ENCODE data around the gene EPS8L1. TPM values are rescaled to one million over a fixed set of nuclear protein-coding genes. Genes with fewer than 3 reads are reported as not detected.
A peak's percentile ranks its signal among the peaks of the same experiment; 100 is the strongest.
"Not testable (repeated sequence)": the region's sequence is repeated elsewhere in the genome, so short reads cannot be mapped to it uniquely, and the experiment has no call there.

EPS8L1 gene
- total RNA-seq, 2 donors from 2014 or later = 0.38 to 2.1 TPM

DNA sequence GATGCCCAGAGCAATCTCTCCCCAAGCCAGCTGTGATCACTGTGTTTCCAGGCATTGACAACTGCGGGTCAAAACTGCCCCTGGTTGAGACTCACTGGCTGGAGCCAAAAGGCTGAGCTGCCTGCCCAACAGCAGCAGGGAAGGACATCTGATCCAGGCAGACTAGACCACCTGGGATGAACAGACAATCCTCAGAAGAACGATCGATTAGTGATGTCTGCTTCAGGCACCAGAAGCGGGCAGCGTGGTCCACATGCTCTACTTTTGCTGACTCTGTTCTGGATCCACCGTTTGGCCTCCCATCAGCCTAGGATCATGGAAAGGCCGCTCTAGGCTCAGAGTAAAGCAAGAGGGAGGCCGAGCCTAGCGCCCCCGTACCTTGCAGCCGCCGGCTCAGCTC, 27.7 kb upstream of the EPS8L1 start:
- intact Hi-C loops (cut with DNase I) = no loop called here
- no peak for DNase-seq (ENCODE audit: low spot score)

DNA sequence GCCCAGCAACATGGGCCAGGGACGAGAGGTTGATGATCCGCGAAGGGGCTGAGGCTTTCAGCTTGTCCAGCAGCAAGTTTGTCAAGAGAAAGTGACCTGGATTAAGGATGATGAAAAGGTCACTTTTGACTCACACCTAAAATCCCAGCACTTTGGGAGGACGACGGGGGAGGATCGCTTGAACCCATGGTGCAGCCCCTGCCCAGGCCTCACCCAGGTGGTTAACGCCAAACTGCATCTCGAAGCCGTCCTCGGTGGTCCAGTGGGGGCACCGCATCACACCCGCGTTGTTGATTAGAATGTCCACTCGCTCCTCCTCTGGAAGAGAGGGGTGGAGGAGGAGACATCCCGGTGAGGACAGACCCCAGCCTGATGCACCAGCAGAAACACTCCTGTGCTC, 27.2 kb upstream of the EPS8L1 start:
- intact Hi-C loops (cut with DNase I) = no loop called here
- no peak for DNase-seq (ENCODE audit: low spot score)

DNA sequence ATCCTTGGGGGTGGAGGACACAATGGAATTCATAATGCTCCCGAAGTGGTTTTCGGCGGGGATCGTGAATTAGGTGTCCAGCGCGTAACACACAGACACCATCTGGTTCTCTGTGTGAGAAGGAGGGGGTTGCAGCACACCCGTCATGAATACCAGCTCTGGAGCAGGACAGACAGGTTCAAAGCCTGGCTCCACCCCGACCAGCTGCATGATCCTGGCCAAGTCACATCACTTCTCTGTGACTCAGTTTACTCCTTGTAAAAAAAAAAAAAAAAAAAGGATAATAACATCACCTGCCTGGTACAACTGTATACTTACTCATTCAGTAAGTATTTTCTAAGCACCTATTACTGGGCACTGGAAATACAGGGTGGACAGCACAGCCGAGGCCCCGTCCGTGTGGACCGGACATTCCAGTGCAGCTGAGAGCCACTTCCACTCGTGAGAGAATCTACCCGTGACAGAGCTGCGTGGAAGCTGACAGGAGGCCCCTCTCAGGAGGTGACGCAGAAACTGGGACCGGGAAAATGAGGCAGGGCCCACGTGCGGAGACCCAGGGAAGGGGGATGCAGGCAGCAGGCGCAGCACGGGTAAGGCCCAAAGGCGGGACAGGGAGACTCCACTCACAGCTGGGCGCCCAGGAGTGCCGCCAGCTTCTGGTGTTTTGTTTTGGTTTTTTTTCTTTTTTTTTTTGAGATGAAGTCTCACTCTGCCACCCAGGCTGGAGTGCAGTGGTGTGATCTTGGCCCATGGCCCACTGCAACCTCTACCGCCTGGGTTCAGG, 24.7 kb upstream of the EPS8L1 start:
- DNase-seq (ENCODE audit: low spot score) = no peak
- intact Hi-C loops (cut with DNase I) = no loop called here

DNA sequence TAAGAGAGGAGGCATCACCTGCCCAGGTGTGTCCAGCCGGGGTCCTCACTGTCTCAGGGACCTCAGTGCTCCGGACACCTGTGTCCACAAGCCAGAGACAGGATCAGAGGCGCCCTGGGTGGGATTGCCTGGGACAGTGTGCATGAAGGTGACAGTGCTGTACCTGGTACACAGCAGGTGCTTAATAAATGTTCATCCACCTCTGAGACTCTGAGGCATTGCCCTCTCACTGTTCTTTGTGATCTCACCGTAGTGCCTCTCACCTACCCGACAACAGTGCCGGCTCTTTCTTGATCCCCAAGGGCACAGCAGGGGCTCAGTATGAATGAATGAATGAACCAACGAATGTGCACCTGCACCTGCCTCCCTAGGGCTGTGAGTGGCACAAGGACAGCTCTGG, 21.9 kb upstream of the EPS8L1 start:
- DNase-seq (ENCODE audit: low spot score) = no peak
- intact Hi-C loops (cut with DNase I) = no loop called here

DNA sequence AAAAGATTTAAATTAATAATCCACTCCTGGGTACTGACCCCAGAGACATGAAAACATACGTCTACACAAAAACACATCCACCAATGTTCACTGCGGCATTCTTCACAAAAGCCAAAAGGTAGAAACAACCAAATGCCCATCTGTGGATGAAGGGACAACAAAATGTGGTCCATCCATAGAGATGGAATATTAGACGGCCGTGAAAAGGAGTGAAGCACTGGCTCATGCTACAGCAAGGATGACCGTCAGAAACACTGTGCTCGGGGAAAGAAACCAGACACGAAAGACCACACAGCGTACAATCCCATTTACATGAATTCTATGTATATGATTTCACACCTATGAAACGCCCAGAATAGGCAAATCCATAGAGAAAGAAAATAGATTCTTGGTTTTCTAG, 18.8 kb upstream of the EPS8L1 start:
- intact Hi-C loops (cut with DNase I) = no loop called here
- no peak for DNase-seq (ENCODE audit: low spot score)

DNA sequence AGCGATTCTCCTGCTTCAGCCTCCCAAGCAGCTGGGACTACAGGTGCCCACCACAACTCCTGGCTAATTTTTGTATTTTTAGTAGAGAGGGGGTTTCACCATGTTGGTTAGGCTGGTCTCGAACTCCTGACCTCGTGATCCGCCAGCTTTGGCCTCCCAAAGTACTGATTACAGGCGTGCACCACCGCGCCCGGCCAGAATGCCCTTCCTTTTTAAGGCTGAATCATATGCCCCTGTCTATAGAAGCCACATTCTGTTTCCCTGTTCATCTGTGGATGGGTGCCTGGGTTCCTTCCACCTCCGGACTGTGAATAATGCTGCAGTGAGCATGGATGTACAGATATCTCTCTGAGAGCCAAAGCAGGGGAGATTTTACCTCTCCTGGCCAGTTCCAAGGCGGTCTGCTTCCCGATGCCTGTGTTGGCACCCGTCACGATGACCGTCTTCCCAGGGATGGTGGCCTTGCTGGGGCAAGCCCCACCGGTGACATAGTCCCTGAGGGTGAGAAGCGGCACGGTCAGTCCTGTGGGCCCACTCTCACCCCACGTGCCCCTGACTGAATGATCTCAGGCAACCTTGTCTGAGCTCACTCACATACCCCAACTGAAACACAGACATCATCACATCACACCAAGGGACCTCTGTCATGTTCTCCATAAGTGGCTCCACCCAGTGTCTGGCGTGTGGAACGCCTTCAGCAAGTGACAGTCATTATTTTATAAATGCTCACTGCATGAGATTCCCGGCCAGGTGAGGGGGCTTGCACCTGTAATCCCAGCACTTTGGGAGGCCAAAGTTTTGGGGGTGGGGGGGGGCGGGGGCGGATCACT, 16.7 kb upstream of the EPS8L1 start:
- intact Hi-C loops (cut with DNase I) = no loop called here
- DNase-seq (ENCODE audit: low spot score) = no peak

DNA sequence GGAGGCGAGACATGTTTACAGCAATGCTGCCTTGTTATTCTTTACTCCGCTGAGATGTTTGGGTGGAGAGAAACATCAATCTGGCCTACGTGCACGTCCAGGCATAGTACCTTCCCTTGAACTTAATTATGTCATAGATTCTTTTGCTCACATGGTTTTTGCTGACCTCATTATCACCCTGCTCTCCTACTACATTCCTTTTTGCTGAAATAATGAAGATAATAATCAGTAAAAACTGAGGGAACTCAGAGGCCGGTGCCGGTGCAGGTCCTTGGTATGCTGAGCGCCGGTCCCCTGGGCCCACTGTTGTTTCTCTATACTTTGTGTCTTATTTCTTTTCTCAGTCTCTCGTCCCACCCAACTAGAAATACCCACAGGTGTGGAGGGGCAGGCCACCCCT, 15.4 kb upstream of the EPS8L1 start:
- DNase-seq (ENCODE audit: low spot score); intact Hi-C loops (cut with DNase I): not testable (repeated sequence)

DNA sequence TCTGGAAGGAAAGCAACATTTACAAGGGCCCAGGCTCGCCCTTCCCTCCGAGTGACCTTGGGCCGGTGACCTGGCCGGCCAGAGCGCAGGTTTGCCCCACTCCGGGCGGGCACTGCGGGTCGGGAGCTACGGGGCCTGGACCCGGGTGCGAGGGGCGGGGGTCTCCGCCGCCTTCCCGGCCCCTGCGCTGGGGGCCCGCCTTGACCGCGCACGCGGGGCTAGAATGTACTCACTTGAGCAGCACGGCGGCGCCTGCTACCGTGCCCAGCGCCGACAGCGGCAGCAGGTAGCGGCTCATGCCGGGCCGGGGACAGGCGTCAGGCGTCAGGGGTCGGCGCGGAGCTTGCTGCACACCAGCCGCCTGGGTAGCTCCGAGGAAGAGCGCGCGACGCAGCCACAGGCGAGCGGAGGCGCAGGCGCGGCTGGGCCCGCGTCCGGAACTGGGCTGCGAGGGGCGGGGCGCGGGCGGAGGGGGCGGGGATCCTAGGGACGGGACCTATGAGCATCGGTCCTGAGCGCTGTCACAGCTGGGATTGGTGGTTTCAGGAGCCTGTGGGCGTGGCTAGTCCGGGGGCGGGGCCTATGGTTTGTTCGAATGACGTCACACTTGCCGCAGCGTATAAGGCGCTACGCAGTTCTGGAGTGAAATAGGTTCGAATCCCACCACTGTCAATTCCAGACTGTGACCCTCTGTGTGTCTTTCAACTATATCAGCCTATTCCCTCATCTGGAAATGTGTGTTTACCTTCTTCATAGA, 12.8 kb upstream of the EPS8L1 start, which contains the start of gene RDH13:
TSS of gene RDH13 (minus strand) at position 414 of the 757 bp plus-strand sequence. CDS start at position 298, 116 bp downstream.
- peak; percentile 99 for DNase-seq (ENCODE audit: low spot score)
- intact Hi-C loops (cut with DNase I) = no loop called here

DNA sequence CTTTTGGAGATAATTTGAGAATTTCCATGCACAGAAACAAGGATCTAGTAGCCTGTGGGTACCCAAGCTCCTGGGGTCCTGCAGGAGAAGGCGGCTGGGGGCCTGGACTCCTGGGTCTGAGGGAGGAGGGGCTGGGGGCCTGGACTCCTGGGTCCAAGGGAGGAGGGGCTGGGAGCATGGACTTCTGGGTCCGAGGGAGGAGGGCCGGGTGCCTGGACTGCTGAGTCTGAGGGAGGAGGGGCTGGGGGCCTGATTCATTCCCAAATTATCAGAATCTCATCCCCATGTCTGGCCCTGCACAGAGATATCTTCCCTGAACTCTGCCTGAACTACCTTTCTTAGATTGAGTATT, 12.2 kb upstream of the EPS8L1 start:
- intact Hi-C loops (cut with DNase I) = no loop called here
- DNase-seq (ENCODE audit: low spot score) = no peak

DNA sequence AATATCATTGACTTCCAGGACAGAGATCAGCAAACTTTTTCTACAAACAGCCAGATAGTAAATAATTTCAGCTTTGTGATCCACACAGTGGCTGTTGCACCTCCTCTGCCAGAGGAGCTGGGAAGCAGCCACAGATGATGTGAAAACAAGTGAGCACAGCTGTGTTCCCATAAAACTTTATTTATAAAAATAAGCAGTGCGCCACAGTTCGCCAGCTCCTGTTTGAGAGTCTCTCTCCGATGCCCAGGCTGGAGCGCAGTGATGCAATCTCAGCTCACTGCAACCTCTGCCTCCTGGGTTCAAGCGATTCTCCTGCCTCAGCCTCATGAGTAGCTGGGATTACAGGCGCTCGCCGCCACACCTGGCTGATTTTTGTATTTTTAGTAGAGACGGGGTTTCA, 10.2 kb upstream of the EPS8L1 start:
- DNase-seq (ENCODE audit: low spot score); intact Hi-C loops (cut with DNase I): not testable (repeated sequence)

DNA sequence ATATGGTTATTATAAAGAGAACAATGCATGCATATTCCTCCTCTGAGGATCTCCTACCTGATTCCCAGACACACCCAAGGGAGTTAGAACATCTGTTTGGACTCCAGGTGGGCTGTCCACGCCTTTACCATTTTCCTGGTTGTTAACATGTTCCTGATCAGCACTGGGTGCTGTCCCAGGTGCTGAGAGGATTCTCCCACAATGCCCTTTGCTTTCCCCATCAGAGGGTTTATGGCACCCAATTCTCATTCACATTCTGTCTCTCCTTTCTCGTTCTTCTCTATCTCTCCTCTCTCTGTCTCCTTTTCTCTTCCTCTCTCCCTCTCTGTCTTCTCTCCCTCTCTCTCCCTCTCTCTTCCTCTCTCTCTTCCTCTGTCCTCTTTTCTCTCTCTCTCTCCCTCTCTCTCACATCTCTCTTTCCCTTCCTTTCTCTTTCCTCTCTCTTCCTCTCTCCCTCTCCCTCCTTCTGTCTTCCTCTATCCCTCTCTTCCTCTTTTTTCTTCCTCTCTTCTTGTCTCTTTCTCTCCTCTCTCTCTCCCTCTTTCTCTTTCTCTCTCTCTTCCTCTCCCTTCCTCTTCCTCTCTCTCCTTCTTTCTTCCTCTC, 9.5 kb upstream of the EPS8L1 start:
- intact Hi-C loops (cut with DNase I) = no loop called here
- DNase-seq (ENCODE audit: low spot score) = no peak

DNA sequence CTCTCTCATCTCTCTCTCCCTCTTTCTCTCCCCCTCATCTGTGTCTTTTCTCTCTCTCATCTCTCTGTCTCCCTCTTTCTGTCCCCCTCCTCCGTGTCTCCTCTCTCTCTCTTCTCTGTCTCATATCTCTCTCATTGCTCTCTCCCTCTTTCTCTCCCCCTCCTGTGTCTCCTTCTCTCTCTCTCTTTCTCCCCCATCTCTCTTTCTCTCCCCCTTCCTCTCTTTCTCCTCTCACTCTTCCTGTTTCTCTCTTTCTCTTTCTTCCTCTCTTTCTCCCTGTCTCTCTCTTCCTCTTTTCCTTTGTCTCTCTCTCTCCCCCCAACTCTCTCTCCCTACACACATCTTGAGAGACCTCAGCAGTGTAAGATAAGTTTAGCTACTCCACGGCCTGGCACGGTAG, 7.8 kb upstream of the EPS8L1 start:
- intact Hi-C loops (cut with DNase I) = no loop called here
- DNase-seq (ENCODE audit: low spot score) = no peak

DNA sequence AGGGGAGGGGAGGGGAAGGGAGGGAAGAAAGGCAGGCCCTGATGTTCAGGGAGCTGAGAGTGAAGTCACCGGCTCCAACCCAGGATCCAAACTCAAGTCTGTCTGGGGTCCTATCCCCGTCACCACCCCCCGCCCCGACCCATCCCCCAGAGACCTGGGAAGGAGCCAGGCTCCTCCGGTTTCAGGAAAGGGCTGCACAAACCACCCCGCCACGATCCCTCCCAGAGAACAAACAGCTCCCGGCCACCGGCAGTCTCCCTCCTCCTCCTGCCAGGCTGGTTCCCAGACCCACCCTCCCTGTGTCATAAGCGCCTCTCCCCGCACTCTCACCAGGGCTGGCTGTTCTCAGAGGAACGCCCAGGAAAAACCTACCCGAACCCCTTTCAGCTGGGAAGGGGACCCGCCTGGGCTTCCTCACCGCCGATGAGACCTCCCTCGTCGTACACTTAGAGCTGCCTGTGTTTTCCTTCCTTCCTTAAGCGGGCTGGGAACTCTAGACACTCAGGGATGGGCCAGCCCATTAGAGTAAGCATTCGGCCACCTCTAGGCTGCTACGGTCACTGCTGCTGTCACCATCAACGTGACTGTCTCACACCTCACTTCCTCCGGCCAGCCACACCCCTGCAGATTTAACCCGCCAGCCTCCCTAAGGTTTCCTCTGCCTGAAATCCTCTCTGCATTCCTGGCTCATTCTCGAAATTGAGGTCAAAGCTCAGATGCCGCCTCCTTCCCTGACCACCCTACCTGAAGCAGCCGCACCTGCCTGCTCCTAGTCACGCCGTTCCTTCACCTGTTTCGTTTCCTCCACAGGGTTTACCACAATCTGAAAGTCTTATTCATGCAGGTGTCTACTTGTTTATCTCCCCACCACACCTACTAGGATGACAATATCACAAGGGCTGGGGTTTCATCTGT, 6.5 kb upstream of the EPS8L1 start:
- intact Hi-C loops (cut with DNase I) = no loop called here
- DNase-seq (ENCODE audit: low spot score) = no peak

DNA sequence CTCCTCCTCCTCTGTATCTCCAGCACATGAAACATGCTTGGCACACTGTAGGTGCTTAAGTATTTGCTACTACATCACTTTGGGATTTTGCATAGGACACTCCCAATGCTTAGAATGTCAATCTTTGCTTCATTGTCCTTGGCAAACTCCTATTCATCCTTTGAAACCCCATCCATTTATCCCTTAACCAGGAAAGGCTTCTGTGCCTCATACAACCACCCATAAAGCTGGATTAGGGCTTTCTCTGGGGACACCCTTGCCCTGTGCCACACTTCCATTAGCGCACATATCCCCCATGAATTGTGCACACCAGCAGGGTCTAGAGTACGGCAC, 5.8 kb upstream of the EPS8L1 start:
- DNase-seq (ENCODE audit: low spot score) = no peak
- intact Hi-C loops (cut with DNase I) = no loop called here

DNA sequence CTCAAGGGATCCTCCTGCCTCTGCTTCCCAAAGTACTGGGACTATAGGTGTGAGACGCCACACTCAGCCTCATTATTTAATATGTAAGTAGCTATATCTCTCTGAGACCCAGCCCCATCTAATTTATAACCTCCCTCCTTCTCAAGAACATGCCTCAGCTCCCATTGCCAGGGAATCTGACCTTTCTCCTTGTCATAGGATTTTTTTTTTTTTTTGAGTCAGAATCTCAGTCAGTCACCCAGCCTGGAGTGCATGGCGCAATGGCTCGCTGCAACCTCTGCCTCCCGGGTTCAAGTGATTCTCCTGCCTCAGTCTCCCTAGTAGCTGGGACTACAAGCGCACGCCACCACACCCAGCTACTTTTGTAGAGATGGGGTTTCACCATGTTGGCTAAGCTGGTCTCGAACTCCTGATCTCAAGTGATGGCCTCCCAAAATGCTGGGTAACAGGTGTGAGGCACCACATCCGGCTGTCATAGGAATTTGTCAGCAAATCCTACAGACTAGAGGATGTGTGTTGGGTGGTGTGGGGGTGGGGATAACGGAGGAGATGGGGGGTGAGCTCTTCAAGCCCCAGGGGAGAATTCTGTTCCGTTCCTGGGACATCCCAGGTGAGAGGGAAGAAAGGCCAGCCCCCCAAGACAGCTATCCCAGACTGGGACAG, 5.1 kb upstream of the EPS8L1 start:
- intact Hi-C loops (cut with DNase I) = no loop called here
- no peak for DNase-seq (ENCODE audit: low spot score)

DNA sequence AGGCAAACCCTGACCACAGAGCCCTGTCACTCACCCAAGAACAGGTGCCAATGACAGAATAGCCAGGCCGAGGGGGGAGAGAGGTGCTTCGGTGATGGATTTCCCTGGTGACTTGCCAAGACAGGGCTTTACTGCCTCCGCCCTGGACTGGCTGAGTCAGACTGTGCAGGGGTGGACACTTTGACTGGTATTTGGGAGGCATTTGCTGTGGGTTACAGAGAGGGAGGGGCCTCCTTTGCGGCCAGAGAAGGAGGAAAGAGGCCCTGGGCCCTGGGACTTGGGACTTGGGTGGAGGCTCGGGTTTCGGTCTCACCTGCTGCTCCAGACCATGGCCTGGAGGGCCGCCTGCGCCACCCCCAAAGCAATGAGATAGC, 4.6 kb upstream of the EPS8L1 start:
- intact Hi-C loops (cut with DNase I) = no loop called here
- no peak for DNase-seq (ENCODE audit: low spot score)

DNA sequence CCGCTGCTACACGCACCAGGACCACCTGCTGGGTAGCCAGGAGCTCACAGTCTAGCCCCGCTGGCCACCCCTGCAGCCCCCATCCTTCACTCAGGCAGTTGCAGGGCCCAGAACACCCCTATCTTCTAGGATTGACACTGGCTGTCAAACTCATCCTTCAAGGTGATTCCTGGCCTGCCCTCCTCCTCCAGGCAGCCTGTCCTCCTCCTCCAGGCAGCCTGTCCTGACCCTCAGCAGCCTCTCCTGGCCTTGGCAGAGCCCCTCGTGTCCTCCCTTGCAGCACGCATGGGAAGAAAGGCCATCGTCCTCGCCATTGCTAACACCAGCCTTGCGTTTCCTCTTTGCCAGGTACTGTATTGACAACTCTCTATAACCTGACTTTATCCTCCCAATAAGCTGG, 3.8 kb upstream of the EPS8L1 start:
- intact Hi-C loops (cut with DNase I) = no loop called here
- no peak for DNase-seq (ENCODE audit: low spot score)

DNA sequence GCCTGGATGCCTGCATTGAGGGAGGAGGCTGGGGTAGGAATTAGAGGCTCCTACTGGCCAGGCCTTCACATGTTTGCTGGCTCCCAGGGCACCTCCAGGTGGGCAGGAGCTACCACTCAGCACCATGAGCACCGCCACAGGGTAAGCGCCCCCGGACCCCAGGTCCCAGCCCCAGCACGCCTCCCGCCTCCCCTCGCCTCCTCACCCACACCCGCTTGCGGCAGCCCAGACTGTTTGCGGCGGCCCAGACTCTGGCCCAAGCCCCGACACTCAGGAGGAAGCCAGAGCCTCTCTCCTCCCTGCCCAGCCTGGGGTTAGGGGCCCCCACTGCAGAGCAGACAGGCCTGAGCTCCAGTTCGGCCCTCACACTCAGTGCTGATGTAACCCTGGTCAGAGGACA, 652 bp downstream of the EPS8L1 start:
- DNase-seq (ENCODE audit: low spot score) = no peak
- intact Hi-C loops (cut with DNase I) = no loop called here
